HG03342 (cell line): ENCODE data around the gene DCAF10.
A peak's percentile ranks its signal among the peaks of the same experiment; 100 is the strongest.
"Not testable (repeated sequence)": the region's sequence is repeated elsewhere in the genome, so short reads cannot be mapped to it uniquely, and the experiment has no call there.

ENCODE experiments used
- ATAC-seq: cut with Tn5 transposase; IDR thresholded peaks from one replicate; pipeline ENCODE4 v1.9.1; 2021; ENCODE audit warnings: mild to moderate bottlenecking, moderate library complexity; ENCODE audit not compliant: unreplicated experiment

DCAF10 gene

GRCh38 chr9:37906312-37907239 lies 106.0 kb downstream of the DCAF10 start:
- no peak for ATAC-seq

DNA sequence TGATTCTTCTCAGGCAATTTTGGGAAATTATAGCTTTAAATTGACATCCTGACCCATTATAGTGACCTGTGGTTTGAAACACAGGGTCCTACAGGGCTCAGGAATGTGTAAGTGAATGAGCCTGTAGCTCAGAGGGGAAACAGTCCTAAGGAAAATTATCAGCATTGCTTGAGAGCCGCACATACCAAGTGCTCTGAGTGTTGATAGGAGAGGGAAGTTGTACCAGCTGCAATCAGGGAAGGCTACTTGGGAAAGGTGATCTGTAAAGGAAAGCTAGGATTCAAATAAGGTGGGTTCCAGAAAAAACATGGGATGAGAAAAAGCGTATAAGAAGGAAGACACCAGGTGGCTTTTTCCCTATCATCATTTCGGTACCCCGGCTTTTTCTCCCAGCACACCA lies 107.7 kb downstream of the DCAF10 start:
- ATAC-seq, result no peak

- no peak for ATAC-seq
Measured at GRCh38 chr9:37908698-37909186, 108.1 kb downstream of the DCAF10 start.

DNA sequence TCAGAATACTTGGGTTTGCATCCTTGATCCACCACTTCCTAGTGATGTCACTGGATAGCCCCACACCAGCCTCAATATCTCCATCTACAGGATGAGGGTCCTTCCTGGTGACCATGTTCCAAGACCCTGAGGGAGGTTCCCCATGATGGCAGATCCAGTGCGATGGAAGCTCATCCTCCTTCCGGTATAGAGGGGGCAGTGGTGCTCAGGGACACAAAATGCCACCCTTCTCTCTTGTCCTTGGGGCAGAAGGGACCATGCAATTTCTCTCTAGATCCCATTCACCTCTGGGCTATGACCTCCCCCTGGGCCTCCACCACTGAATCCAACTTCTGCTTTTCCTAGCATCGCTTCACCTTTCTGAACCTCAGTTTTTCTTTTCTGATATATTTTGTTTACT lies 108.7 kb downstream of the DCAF10 start:
- ATAC-seq, result no peak

- ATAC-seq, result not testable (repeated sequence)
Measured at GRCh38 chr9:37909836-37910235, 109.2 kb downstream of the DCAF10 start.

DNA sequence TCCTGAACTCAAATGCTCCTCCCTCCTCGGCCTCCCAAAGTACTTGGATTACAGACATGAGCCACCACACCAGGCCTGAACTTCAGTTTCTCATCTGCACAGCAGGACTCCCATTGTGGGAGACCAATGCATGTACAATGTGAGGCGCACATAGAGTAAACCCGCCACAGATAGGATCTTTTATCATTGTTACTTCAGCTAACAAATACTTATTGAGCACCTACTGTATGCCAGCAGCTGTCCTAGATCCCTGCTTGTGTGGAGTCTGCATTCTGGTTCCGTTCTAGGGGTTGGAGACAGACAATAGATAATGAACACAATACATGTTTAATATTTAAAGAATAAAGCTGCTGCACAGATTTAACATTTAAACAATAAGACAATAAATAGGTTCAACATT lies 109.7 kb downstream of the DCAF10 start:
- ATAC-seq, result no peak

DNA sequence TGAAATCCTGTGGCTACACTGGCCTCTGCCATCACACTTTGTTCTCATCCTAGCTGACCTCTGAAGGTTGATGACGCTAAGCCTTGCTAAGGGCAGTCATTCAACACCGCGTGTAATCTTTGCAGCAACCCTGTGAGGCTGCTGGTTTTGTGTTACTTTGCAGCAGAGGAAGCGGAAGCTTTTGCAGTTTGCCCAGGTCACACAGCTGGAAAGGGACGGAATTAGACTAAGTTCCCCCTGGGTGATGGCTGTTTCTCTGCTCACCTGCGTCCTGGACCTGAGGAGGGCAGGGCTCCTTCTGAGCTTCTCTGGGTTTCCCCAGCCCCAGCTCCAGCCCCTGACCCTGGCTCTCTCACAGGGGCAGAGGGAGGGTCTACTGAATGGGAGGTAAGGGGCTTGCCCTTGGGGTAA lies 110.7 kb downstream of the DCAF10 start:
- no peak for ATAC-seq

- ATAC-seq, result peak; percentile 67
Measured at GRCh38 chr9:37913480-37914153, 113.0 kb downstream of the DCAF10 start.

GRCh38 chr9:37914154-37914551 lies 113.6 kb downstream of the DCAF10 start:
- ATAC-seq, result no peak

DNA sequence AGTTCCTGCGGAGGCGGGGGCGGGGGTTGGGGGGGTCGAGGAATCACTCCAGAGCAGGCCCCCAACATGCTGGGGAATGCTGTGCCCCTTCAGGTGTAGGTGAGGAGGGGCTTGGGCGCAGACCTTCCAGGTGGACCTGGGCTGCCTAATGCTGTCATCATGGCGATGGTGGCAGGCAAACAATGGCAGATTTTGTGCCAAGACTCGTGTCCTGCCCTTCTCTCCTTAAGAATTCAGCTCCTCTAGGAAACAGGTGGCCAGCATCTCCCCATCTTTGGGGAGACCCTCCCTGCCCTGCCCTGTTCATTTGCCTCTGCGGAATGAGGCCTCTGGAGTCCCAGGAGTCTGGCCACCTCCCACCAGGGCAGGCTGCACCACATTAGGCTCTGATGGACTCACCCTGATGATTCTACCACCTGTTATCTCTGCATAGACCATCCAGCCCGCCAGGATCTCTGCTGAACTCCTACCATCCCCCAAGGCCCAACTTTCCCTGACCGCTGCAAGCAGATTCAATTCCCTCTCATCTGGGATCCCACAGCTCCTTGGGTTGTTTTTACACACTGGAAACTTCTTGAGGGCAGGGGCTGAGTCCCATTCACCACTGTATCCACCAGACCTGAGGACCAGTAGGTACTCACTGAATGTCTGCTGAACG lies 114.2 kb downstream of the DCAF10 start:
- no peak for ATAC-seq

GRCh38 chr9:37915911-37916470 lies 115.4 kb downstream of the DCAF10 start:
- no peak for ATAC-seq

- ATAC-seq, result no peak
Measured at GRCh38 chr9:37916471-37917312, 116.1 kb downstream of the DCAF10 start.
